ENCODE measurements around the gene HEPN1. TPM values are rescaled to one million over a fixed set of nuclear protein-coding genes. Genes with fewer than 3 reads are reported as not detected.

The HEPN1 gene
- total and polyA plus RNA-seq, 2 experiments from 2014 or later, result not detected

DNA sequence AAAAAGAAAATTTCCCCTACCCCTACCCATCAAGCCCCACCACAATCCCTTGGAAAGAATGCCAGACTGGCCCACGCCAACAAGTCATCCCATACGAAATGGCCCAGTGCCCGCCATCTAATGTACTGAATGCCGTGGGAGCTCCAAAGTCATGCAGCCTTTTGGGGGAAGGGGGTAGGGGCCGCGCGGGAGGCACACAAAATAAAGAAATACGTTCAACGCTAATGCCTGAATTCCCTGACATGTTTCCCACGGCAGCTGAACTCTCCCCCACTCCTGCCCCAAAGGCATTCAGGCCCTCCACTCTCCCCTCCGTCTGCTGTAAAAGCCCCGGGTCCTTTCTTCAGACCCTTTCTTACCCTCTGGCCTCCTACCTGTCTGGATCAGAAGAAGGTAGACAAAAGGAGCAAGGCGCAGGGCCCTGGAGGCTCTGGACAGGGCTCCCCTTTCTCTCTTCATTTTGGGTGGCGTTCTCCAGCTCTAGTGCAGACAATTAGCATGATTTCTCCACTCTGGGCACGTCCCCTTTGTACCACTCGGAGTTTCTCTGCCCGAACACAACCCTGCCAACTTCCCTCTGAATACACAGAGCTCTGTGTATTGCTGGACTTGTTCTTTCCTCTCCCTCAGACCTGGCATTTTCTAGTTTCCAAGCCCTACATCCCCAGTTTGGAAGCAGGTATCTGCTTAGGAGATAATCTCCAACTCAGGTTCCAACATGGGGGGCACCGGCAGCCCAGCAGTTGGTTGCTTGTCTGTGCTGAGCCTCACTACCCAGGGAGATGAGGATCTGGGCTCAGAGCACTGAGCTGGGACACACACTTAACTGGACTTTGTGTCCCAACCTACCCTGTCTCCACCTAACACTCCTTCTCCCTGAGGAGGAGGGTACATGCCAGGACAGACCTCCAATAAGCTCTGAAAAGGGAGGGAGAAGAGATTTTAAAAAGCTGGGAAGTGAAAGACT lies 16.8 kb downstream of the HEPN1 start, which contains the start of gene HEPACAM:
Gene HEPACAM (minus strand): TSS at position 500 of the 967 bp plus-strand sequence. CDS start 41 bp downstream, at position 459.
- no peak for TF ChIP-seq POLR2AphosphoS5 (IDR thresholded peaks at IDR 0.05; ENCODE audit: low read depth)
- no peak for TF ChIP-seq EZH2phosphoT487 (IDR thresholded peaks at IDR 0.05; ENCODE audit: unreplicated experiment)
- no peak for TF ChIP-seq STAT1 (IDR thresholded peaks at IDR 0.05; ENCODE audit: unreplicated experiment)
- TF ChIP-seq, protein P1, sequence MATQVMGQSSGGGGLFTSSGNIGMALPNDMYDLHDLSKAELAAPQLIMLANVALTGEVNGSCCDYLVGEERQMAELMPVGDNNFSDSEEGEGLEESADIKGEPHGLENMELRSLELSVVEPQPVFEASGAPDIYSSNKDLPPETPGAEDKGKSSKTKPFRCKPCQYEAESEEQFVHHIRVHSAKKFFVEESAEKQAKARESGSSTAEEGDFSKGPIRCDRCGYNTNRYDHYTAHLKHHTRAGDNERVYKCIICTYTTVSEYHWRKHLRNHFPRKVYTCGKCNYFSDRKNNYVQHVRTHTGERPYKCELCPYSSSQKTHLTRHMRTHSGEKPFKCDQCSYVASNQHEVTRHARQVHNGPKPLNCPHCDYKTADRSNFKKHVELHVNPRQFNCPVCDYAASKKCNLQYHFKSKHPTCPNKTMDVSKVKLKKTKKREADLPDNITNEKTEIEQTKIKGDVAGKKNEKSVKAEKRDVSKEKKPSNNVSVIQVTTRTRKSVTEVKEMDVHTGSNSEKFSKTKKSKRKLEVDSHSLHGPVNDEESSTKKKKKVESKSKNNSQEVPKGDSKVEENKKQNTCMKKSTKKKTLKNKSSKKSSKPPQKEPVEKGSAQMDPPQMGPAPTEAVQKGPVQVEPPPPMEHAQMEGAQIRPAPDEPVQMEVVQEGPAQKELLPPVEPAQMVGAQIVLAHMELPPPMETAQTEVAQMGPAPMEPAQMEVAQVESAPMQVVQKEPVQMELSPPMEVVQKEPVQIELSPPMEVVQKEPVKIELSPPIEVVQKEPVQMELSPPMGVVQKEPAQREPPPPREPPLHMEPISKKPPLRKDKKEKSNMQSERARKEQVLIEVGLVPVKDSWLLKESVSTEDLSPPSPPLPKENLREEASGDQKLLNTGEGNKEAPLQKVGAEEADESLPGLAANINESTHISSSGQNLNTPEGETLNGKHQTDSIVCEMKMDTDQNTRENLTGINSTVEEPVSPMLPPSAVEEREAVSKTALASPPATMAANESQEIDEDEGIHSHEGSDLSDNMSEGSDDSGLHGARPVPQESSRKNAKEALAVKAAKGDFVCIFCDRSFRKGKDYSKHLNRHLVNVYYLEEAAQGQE (IDR thresholded peaks at IDR 0.05; ENCODE audit: unreplicated experiment), result no peak
- no peak for TF ChIP-seq ZNF331 (CRISPR knock-in tag; IDR thresholded peaks at IDR 0.05; ENCODE audit: low read depth)
- no peak for TF ChIP-seq EZH2 (IDR thresholded peaks at IDR 0.05; ENCODE audit: low read depth, unreplicated experiment)
- TF ChIP-seq JUNB (IDR thresholded peaks at IDR 0.05; ENCODE audit: unreplicated experiment), result no peak
- no peak for TF ChIP-seq ZNF114 (CRISPR knock-in tag; IDR thresholded peaks at IDR 0.05)
- TF ChIP-seq, protein P2, sequence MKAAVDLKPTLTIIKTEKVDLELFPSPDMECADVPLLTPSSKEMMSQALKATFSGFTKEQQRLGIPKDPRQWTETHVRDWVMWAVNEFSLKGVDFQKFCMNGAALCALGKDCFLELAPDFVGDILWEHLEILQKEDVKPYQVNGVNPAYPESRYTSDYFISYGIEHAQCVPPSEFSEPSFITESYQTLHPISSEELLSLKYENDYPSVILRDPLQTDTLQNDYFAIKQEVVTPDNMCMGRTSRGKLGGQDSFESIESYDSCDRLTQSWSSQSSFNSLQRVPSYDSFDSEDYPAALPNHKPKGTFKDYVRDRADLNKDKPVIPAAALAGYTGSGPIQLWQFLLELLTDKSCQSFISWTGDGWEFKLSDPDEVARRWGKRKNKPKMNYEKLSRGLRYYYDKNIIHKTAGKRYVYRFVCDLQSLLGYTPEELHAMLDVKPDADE (IDR thresholded peaks at IDR 0.05), result no peak
- TF ChIP-seq, protein P3, sequence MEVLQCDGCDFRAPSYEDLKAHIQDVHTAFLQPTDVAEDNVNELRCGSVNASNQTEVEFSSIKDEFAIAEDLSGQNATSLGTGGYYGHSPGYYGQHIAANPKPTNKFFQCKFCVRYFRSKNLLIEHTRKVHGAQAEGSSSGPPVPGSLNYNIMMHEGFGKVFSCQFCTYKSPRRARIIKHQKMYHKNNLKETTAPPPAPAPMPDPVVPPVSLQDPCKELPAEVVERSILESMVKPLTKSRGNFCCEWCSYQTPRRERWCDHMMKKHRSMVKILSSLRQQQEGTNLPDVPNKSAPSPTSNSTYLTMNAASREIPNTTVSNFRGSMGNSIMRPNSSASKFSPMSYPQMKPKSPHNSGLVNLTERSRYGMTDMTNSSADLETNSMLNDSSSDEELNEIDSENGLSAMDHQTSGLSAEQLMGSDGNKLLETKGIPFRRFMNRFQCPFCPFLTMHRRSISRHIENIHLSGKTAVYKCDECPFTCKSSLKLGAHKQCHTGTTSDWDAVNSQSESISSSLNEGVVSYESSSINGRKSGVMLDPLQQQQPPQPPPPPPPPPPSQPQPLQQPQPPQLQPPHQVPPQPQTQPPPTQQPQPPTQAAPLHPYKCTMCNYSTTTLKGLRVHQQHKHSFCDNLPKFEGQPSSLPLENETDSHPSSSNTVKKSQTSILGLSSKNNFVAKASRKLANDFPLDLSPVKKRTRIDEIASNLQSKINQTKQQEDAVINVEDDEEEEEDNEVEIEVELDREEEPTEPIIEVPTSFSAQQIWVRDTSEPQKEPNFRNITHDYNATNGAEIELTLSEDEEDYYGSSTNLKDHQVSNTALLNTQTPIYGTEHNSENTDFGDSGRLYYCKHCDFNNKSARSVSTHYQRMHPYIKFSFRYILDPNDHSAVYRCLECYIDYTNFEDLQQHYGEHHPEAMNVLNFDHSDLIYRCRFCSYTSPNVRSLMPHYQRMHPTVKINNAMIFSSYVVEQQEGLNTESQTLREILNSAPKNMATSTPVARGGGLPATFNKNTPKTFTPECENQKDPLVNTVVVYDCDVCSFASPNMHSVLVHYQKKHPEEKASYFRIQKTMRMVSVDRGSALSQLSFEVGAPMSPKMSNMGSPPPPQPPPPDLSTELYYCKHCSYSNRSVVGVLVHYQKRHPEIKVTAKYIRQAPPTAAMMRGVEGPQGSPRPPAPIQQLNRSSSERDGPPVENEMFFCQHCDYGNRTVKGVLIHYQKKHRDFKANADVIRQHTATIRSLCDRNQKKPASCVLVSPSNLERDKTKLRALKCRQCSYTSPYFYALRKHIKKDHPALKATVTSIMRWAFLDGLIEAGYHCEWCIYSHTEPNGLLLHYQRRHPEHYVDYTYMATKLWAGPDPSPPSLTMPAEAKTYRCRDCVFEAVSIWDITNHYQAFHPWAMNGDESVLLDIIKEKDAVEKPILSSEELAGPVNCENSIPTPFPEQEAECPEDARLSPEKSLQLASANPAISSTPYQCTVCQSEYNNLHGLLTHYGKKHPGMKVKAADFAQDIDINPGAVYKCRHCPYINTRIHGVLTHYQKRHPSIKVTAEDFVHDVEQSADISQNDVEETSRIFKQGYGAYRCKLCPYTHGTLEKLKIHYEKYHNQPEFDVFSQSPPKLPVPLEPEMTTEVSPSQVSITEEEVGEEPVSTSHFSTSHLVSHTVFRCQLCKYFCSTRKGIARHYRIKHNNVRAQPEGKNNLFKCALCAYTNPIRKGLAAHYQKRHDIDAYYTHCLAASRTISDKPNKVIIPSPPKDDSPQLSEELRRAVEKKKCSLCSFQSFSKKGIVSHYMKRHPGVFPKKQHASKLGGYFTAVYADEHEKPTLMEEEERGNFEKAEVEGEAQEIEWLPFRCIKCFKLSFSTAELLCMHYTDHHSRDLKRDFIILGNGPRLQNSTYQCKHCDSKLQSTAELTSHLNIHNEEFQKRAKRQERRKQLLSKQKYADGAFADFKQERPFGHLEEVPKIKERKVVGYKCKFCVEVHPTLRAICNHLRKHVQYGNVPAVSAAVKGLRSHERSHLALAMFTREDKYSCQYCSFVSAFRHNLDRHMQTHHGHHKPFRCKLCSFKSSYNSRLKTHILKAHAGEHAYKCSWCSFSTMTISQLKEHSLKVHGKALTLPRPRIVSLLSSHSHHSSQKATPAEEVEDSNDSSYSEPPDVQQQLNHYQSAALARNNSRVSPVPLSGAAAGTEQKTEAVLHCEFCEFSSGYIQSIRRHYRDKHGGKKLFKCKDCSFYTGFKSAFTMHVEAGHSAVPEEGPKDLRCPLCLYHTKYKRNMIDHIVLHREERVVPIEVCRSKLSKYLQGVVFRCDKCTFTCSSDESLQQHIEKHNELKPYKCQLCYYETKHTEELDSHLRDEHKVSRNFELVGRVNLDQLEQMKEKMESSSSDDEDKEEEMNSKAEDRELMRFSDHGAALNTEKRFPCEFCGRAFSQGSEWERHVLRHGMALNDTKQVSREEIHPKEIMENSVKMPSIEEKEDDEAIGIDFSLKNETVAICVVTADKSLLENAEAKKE (CRISPR knock-in tag; IDR thresholded peaks at IDR 0.05), result no peak
- TF ChIP-seq, protein P4, sequence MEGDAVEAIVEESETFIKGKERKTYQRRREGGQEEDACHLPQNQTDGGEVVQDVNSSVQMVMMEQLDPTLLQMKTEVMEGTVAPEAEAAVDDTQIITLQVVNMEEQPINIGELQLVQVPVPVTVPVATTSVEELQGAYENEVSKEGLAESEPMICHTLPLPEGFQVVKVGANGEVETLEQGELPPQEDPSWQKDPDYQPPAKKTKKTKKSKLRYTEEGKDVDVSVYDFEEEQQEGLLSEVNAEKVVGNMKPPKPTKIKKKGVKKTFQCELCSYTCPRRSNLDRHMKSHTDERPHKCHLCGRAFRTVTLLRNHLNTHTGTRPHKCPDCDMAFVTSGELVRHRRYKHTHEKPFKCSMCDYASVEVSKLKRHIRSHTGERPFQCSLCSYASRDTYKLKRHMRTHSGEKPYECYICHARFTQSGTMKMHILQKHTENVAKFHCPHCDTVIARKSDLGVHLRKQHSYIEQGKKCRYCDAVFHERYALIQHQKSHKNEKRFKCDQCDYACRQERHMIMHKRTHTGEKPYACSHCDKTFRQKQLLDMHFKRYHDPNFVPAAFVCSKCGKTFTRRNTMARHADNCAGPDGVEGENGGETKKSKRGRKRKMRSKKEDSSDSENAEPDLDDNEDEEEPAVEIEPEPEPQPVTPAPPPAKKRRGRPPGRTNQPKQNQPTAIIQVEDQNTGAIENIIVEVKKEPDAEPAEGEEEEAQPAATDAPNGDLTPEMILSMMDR (conservative IDR thresholded peaks at IDR 0.05; ENCODE audit: low read depth in 2 of 2), result no peak
- TF ChIP-seq CREB1 (CRISPR knock-in tag; IDR thresholded peaks at IDR 0.05; ENCODE audit: low read depth), result no peak
- no peaks in the 10 kb centered on the region for H3K4me1 Mint-ChIP-seq
- H3K9me2 ChIP-seq (ENCODE audit: insufficient read depth), result no peaks in the 10 kb centered on the region
- H3K9me3 Mint-ChIP-seq, result no peaks in the 10 kb centered on the region
- DNase-seq (ENCODE audit: low spot score), result no peak
- no peaks in the 10 kb centered on the region for H3K36me3 ChIP-seq (ENCODE audit: insufficient read depth)
- H3K79me2 ChIP-seq (replicated peaks; ENCODE audit: insufficient read depth), result no peaks in the 10 kb centered on the region
- peaks cover 11% of the 10 kb centered on the region; the same call in 1 of the 2 replicates for H3K27me3 ChIP-seq (ENCODE audit: insufficient read depth)
- no peak within 1 kb of the TSS for H3K27ac ChIP-seq (ENCODE audit: low read depth)
- no peak within 1 kb of the TSS for H3K4me3 Mint-ChIP-seq
- peaks cover 4% of the 10 kb centered on the region for H3K27me3 Mint-ChIP-seq (ENCODE audit: insufficient read depth, low read depth, poor library complexity)
- no peaks in the 10 kb centered on the region for H3K36me3 Mint-ChIP-seq (ENCODE audit: low read depth)
- no peak within 1 kb of the TSS for H3K27ac Mint-ChIP-seq
- no peaks in the 10 kb centered on the region for H3F3A ChIP-seq (replicated peaks; ENCODE audit: low read depth)
- no peaks in the 10 kb centered on the region for H4K20me1 ChIP-seq (replicated peaks; ENCODE audit: insufficient read depth)
- no peak within 1 kb of the TSS for H3K4me3 ChIP-seq
- H3K4me1 ChIP-seq (ENCODE audit: insufficient read depth), result no peaks in the 10 kb centered on the region
- no peak within 1 kb of the TSS for H2AFZ ChIP-seq
- H3K4me2 ChIP-seq, result no peak within 1 kb of the TSS
- no peak for ATAC-seq

Data from GM23338 (cell line).